ENCODE results near the gene PALD1. TPM values are rescaled to one million over a fixed set of nuclear protein-coding genes. Genes with fewer than 3 reads are reported as not detected.
A peak's percentile ranks its signal among the peaks of the same experiment; 100 is the strongest.

The PALD1 gene
- total RNA-seq, 2 experiments from 2014 or later = 6.6 to 6.8 TPM

DNA sequence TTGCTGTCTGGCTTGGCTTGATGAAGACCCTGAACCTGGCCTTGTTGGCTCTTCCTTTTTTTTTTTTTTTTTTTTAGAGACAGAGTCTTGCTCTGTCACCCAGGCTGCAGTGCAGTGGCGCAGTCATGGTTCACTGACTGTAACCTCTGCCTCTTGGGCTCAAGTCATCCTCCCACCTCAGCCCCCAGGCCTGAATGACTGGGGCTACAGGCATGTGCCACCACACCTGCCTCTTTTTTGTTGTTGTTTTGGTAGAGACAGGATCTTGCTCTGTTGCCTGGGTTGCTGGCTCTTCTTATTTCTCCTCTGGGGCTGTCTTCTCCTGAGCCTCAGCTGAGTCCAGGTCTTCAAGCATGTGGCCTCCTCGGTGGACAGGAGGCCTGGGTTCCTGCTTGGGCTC is 79.3 kb downstream of the PALD1 start:
- H3K4me1 Mint-ChIP-seq (ENCODE audit: low read depth) = peaks cover 17% of the 10 kb centered on the region
- POLR2A ChIA-PET = interaction anchor here (1.7 kb wide), 1 partner anchor 182 kb away, joined by 7 read pairs; no protein-coding TSS in a partner anchor
- H3K4me3 Mint-ChIP-seq = no peak overlapping the region
- intact Hi-C loops (cut with micrococcal nuclease) = loop anchor here (5.0 to 10.0 kb wide), 2 partner anchors 57 to 324 kb away; no protein-coding TSS in a partner anchor
- DNase-seq (no peak), ATAC-seq (no peak)
- H3K9me3 Mint-ChIP-seq = no peaks in the 10 kb centered on the region
- H3K27me3 Mint-ChIP-seq = peaks cover 1% of the 10 kb centered on the region
- CTCF ChIA-PET = interaction anchor here (1.5 to 4.5 kb wide), 4 partner anchors 8 to 200 kb away, joined by 8 to 34 read pairs (median 28); partner anchors contain the start of gene PRF1
- no peaks in the 10 kb centered on the region for H3K36me3 Mint-ChIP-seq (ENCODE audit: low read depth)
- TF ChIP-seq, protein P1, sequence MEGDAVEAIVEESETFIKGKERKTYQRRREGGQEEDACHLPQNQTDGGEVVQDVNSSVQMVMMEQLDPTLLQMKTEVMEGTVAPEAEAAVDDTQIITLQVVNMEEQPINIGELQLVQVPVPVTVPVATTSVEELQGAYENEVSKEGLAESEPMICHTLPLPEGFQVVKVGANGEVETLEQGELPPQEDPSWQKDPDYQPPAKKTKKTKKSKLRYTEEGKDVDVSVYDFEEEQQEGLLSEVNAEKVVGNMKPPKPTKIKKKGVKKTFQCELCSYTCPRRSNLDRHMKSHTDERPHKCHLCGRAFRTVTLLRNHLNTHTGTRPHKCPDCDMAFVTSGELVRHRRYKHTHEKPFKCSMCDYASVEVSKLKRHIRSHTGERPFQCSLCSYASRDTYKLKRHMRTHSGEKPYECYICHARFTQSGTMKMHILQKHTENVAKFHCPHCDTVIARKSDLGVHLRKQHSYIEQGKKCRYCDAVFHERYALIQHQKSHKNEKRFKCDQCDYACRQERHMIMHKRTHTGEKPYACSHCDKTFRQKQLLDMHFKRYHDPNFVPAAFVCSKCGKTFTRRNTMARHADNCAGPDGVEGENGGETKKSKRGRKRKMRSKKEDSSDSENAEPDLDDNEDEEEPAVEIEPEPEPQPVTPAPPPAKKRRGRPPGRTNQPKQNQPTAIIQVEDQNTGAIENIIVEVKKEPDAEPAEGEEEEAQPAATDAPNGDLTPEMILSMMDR (IDR thresholded peaks at IDR 0.05) = no peak
- no peak overlapping the region for H3K27ac Mint-ChIP-seq

DNA sequence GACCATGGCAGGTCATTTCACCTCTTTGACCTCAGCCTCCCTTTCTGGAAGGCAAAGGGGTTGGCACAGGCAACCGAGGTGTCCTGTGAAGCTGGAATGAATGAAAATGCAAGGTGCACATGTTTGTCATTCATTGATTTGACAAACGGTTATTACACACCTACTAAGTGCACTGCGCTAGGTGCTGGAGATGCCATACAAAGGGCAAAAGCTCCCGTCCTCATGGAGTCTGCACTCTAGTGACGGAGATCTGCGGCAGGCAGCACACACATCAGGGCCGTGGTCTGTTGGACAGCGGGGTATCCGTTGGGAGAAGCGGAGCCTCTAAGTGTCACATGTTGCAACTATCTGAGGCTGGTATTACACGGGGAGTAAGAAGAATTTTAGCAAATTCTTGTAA is 79.7 kb downstream of the PALD1 start:
- POLR2A ChIA-PET = interaction anchor here (1.2 to 1.7 kb wide), 2 partner anchors 13 to 181 kb away, joined by 4 to 7 read pairs; no protein-coding TSS in a partner anchor
- no peak overlapping the region for H3K4me3 Mint-ChIP-seq
- TF ChIP-seq, protein P1 (IDR thresholded peaks at IDR 0.05) = no peak

GRCh38 chr10:70558871-70559810 is 80.6 kb downstream of the PALD1 start:
- H3K27ac Mint-ChIP-seq = peak overlapping the region; percentile 86
- no peaks in the 10 kb centered on the region for H3K36me3 Mint-ChIP-seq (ENCODE audit: low read depth)
- peak overlapping the region; percentile 74 for H3K4me3 Mint-ChIP-seq
- TF ChIP-seq, protein P1 (IDR thresholded peaks at IDR 0.05) = peak; percentile 70
- ChIA-PET POLR2A (interaction anchor here (1.0 to 1.7 kb wide), 3 partner anchors 12 to 181 kb away, joined by 3 to 7 read pairs (median 4); no protein-coding TSS in a partner anchor), CTCF (interaction anchor here (0.6 to 4.5 kb wide), 41 partner anchors 8 to 258 kb away, joined by 3 to 34 read pairs (median 4); partner anchors contain the start of genes PRF1 and SGPL1)
- ATAC-seq (peak; percentile 95), DNase-seq (peak; percentile 91)
- H3K27me3 Mint-ChIP-seq = peaks cover 1% of the 10 kb centered on the region
- intact Hi-C loops (cut with micrococcal nuclease) = loop anchor here (5.0 to 10.0 kb wide), 2 partner anchors 56 to 323 kb away; no protein-coding TSS in a partner anchor
- peaks cover 23% of the 10 kb centered on the region for H3K4me1 Mint-ChIP-seq (ENCODE audit: low read depth)
- no peaks in the 10 kb centered on the region for H3K9me3 Mint-ChIP-seq

More for the DNA sequence above, 79.7 kb downstream of the PALD1 start:
- no peak for ATAC-seq
- no peak for DNase-seq
- no peaks in the 10 kb centered on the region for H3K9me3 Mint-ChIP-seq
- no peak overlapping the region for H3K27ac Mint-ChIP-seq
- peaks cover 20% of the 10 kb centered on the region for H3K4me1 Mint-ChIP-seq (ENCODE audit: low read depth)
- H3K27me3 Mint-ChIP-seq = peaks cover 1% of the 10 kb centered on the region
- intact Hi-C loops (cut with micrococcal nuclease) = loop anchor here (5.0 to 10.0 kb wide), 2 partner anchors 57 to 324 kb away; no protein-coding TSS in a partner anchor
- H3K36me3 Mint-ChIP-seq (ENCODE audit: low read depth) = no peaks in the 10 kb centered on the region
- CTCF ChIA-PET = interaction anchor here (0.9 to 4.5 kb wide), 24 partner anchors 8 to 259 kb away, joined by 3 to 34 read pairs (median 4); partner anchors contain the start of gene PRF1

GRCh38 chr10:70559861-70560260 is 81.3 kb downstream of the PALD1 start:
- ChIA-PET CTCF (interaction anchor here (0.9 to 4.5 kb wide), 7 partner anchors 10 to 199 kb away, joined by 3 to 34 read pairs (median 4); no protein-coding TSS in a partner anchor), POLR2A (interaction anchor here (0.7 to 1.3 kb wide), 3 partner anchors 12 to 65 kb away, joined by 3 to 6 read pairs (median 3); no protein-coding TSS in a partner anchor)
- intact Hi-C loops (cut with micrococcal nuclease) = loop anchor here (5.0 to 10.0 kb wide), 2 partner anchors 55 to 322 kb away; no protein-coding TSS in a partner anchor
- DNase-seq (no peak), ATAC-seq (no peak)
- Mint-ChIP-seq H3K36me3 (ENCODE audit: low read depth) (no peaks in the 10 kb centered on the region), H3K27ac (peak overlapping the region; percentile 86), H3K4me3 (no peak overlapping the region), H3K4me1 (ENCODE audit: low read depth) (peaks cover 23% of the 10 kb centered on the region), H3K27me3 (peaks cover 1% of the 10 kb centered on the region), H3K9me3 (no peaks in the 10 kb centered on the region)
- TF ChIP-seq, protein P1 (IDR thresholded peaks at IDR 0.05) = no peak
